Loucy (cell line): ENCODE data around the gene LRRC56.

Experiments used
- H2AFZ ChIP-seq: fragments of 200-600 bp; sonication (generic); 2 replicates; pipeline ENCODE4 v1.6.0; 2016; ENCODE audit warnings: antibody characterized with exemption, mild to moderate bottlenecking, low read length, moderate library complexity
- H3F3A ChIP-seq: fragments of 200-600 bp; 2 replicates; pipeline ENCODE4 v1.6.0; 2016; ENCODE audit warnings: antibody characterized with exemption, low read depth, mild to moderate bottlenecking
- H3K27me3 ChIP-seq: fragments of 200-600 bp; sonication (generic); 2 replicates; pipeline ENCODE4 v1.6.1; 2014; ENCODE audit warnings: low read length, mild to moderate bottlenecking; ENCODE audit not compliant: insufficient read depth, poor library complexity, severe bottlenecking
- H3K36me3 ChIP-seq: fragments of 200-600 bp; sonication (generic); 2 replicates; pipeline ENCODE4 v1.6.1; 2016; ENCODE audit warnings: low read length; ENCODE audit not compliant: insufficient read depth
- H3K4me1 ChIP-seq: fragments of 200-600 bp; sonication (generic); 2 replicates; pipeline ENCODE4 v1.5.1; 2014; ENCODE audit warnings: low read length, mild to moderate bottlenecking; ENCODE audit not compliant: insufficient read depth, poor library complexity, severe bottlenecking
- H3K4me2 ChIP-seq: fragments of 200-600 bp; sonication (generic); 2 replicates; pipeline ENCODE4 v1.6.0; 2014; ENCODE audit warnings: antibody characterized with exemption, low read length, low read depth, mild to moderate bottlenecking; ENCODE audit not compliant: poor library complexity, severe bottlenecking
- H3K4me3 ChIP-seq: fragments of 200-600 bp; sonication (generic); 2 replicates; pipeline ENCODE4 v1.5.1; 2014; ENCODE audit warnings: low read length, mild to moderate bottlenecking, mixed read lengths; ENCODE audit not compliant: poor library complexity, severe bottlenecking
- H3K79me2 ChIP-seq: fragments of 200-600 bp; sonication (generic); 2 replicates; pipeline ENCODE4 v1.6.1; 2014; ENCODE audit warnings: low read length; ENCODE audit not compliant: insufficient read depth
- H3K9ac ChIP-seq: fragments of 200-600 bp; sonication (generic); 2 replicates; pipeline ENCODE4 v1.6.0; 2014; ENCODE audit warnings: mild to moderate bottlenecking, low read depth, low read length, moderate library complexity; ENCODE audit not compliant: poor library complexity, severe bottlenecking
- H3K9me2 ChIP-seq: fragments of 200-600 bp; sonication (generic); replicated peaks from 2 replicates; pipeline ENCODE4 v1.6.1; 2016; ENCODE audit warnings: low read depth, low read length, mixed read lengths
- H3K9me3 ChIP-seq: fragments of 200-600 bp; sonication (generic); 2 replicates; pipeline ENCODE4 v1.6.1; 2014; ENCODE audit warnings: mild to moderate bottlenecking, antibody characterized with exemption, low read length, low read depth; ENCODE audit not compliant: insufficient read depth
- H4K20me1 ChIP-seq: fragments of 200-600 bp; sonication (generic); 2 replicates; pipeline ENCODE4 v1.6.0; 2014; ENCODE audit warnings: antibody characterized with exemption, low read length, mild to moderate bottlenecking; ENCODE audit not compliant: insufficient read depth, poor library complexity, severe bottlenecking
- EZH2phosphoT487 ChIP-seq: fragments of 200-600 bp; IDR thresholded peaks from 2 replicates; pipeline ENCODE4 v1.6.1; 2018; ENCODE audit warnings: antibody characterized with exemption, mild to moderate bottlenecking, moderate library complexity, borderline replicate concordance
- TF ChIP-seq, protein P1 (sequence below): fragments of 200-600 bp; sonication (generic); conservative IDR thresholded peaks from 2 replicates; pipeline ENCODE4 v1.5.1; 2014; ENCODE audit warnings: mild to moderate bottlenecking, antibody characterized with exemption, low read length

LRRC56 gene

GRCh38 chr11:557328-558132 lies 20.2 kb downstream of the LRRC56 start:
- Histone ChIP-seq H3K36me3 (no peaks in the 10 kb centered on the region), H3K4me1 (peaks cover 23% of the 10 kb centered on the region), H3K4me2 (no peak overlapping the region), H3K79me2 (peaks cover 9% of the 10 kb centered on the region), H4K20me1 (peaks cover 12% of the 10 kb centered on the region), H3K27me3 (no peaks in the 10 kb centered on the region), H3F3A (no peaks in the 10 kb centered on the region), H3K9me3 (no peaks in the 10 kb centered on the region), H3K9ac (no peak overlapping the region), H2AFZ (no peak overlapping the region), H3K9me2 (no peaks in the 10 kb centered on the region), H3K4me3 (no peak overlapping the region)
- TF ChIP-seq EZH2phosphoT487 = no peak
- TF ChIP-seq, protein P1, sequence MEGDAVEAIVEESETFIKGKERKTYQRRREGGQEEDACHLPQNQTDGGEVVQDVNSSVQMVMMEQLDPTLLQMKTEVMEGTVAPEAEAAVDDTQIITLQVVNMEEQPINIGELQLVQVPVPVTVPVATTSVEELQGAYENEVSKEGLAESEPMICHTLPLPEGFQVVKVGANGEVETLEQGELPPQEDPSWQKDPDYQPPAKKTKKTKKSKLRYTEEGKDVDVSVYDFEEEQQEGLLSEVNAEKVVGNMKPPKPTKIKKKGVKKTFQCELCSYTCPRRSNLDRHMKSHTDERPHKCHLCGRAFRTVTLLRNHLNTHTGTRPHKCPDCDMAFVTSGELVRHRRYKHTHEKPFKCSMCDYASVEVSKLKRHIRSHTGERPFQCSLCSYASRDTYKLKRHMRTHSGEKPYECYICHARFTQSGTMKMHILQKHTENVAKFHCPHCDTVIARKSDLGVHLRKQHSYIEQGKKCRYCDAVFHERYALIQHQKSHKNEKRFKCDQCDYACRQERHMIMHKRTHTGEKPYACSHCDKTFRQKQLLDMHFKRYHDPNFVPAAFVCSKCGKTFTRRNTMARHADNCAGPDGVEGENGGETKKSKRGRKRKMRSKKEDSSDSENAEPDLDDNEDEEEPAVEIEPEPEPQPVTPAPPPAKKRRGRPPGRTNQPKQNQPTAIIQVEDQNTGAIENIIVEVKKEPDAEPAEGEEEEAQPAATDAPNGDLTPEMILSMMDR = no peak

- Histone ChIP-seq H2AFZ (no peak overlapping the region), H3K4me1 (peaks cover 23% of the 10 kb centered on the region), H3K27me3 (no peaks in the 10 kb centered on the region), H3F3A (no peaks in the 10 kb centered on the region), H4K20me1 (peaks cover 15% of the 10 kb centered on the region), H3K9ac (no peak overlapping the region), H3K9me3 (no peaks in the 10 kb centered on the region), H3K36me3 (no peaks in the 10 kb centered on the region), H3K79me2 (peaks cover 9% of the 10 kb centered on the region), H3K4me2 (no peak overlapping the region), H3K9me2 (no peaks in the 10 kb centered on the region), H3K4me3 (no peak overlapping the region)
- no peak for TF ChIP-seq EZH2phosphoT487
- TF ChIP-seq, protein P1 = no peak
These were observed 21.2 kb downstream of the LRRC56 start for GRCh38 chr11:558503-558902.

- no peak overlapping the region for H2AFZ ChIP-seq
- peaks cover 23% of the 10 kb centered on the region for H3K4me1 ChIP-seq
- H3K79me2 ChIP-seq = peaks cover 11% of the 10 kb centered on the region
These were observed 21.8 kb downstream of the LRRC56 start for GRCh38 chr11:559020-559620.

More at GRCh38 chr11:559020-559620, 21.8 kb downstream of the LRRC56 start:
- H3K9me2 ChIP-seq = no peaks in the 10 kb centered on the region
- peaks cover 16% of the 10 kb centered on the region for H4K20me1 ChIP-seq
- H3K9me3 ChIP-seq = no peaks in the 10 kb centered on the region
- H3K4me2 ChIP-seq = no peak overlapping the region
- no peaks in the 10 kb centered on the region for H3K27me3 ChIP-seq
- H3F3A ChIP-seq = no peaks in the 10 kb centered on the region
- no peak overlapping the region for H3K9ac ChIP-seq
- no peak overlapping the region for H3K4me3 ChIP-seq
- H3K36me3 ChIP-seq = no peaks in the 10 kb centered on the region
- TF ChIP-seq, protein P1 = peak; percentile 29; the same call in 1 of the 2 replicates
- no peak for TF ChIP-seq EZH2phosphoT487
